Ramos (cell line): ENCODE data around the gene TRAPPC8.
"Not testable (repeated sequence)": the region's sequence is repeated elsewhere in the genome, so short reads cannot be mapped to it uniquely, and the experiment has no call there.

Source experiments
- in situ Hi-C: fragments of 300-500 bp; cut with MboI; formaldehyde crosslinking; loops from one replicate; pipeline ENCODE4 v1.14.3; 2022; ENCODE audit warnings: low sequenced_read_pairs; ENCODE audit not compliant: unreplicated experiment

TRAPPC8 gene

DNA sequence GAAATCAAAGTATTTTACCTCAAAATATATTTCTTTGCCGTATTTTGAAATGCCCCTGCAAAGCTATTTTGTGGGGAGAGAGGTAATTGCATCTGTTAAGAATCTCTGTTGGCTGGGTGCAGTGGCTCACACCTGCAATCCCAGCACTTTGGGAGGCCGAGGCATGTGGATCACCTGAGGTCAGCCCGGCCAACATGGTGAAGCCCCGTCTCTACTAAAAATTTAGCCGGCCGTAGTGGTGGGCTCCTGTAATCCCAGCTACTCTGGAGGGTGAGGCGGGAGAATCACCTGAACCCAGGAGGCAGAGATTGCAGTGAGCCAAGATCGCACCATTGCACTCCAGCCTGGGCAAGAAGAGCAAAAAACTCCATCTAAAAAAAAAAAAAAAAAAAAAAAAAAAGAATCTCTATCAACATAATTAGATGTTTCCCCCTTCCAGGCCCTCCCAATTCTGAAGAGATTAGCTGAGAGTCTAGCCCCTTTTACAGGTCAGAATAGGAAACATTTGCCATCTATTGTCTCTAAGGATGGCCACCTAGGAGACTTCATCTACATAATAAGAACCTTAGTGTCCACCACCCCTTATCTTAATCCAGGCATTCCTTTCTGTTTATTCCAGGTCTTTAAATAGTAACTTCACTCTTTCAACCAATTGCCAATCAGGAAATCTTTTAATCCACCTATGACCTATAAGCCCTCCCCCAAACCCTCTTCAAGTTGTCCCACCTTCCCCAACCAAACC is 3.5 kb upstream of the TRAPPC8 start:
- in situ Hi-C loops = no loop called here

DNA sequence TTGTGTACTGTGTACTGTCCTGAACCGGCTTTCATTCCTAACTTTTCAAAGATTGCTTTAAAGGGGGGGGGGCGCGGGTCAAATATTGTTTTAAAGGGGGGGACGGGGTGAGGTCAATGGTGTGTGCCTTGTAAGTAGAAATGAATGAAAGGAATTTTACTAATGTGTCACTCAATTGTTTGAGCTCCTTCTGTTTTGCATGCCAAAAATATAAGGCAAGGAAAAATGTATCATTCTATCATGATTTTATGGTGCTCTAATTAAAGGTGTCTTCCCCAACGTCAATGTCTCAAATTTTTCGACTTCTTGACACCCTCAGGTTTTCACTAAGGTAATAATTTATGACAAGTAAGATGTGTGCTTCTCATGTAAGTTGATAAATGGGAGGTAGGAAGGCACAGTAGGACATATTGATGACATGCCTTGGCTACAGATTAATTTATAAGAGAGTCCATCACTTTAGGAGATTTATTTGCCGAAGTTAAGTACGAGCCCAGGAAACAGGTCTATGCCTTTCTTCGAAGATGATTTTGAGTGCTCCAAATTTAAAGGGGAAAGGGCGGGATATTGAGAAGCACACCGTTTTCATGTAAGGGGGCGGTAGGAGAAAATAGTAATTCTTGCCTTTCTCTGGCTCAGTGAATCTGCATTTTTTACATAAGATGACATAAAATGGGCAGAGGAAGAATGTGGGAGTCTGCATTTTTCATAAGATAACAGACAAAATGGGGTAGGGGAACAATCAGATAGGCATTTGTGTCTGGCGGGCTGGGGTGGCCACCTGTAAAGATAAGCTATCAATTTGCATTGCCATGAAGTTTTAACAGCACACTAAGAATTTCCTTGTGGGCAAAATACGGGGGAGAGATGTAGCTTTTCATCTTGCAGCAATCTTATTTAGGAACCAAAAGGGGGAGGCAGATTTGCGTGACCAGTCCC is 1.2 kb upstream of the TRAPPC8 start:
- in situ Hi-C loops = no loop called here

DNA sequence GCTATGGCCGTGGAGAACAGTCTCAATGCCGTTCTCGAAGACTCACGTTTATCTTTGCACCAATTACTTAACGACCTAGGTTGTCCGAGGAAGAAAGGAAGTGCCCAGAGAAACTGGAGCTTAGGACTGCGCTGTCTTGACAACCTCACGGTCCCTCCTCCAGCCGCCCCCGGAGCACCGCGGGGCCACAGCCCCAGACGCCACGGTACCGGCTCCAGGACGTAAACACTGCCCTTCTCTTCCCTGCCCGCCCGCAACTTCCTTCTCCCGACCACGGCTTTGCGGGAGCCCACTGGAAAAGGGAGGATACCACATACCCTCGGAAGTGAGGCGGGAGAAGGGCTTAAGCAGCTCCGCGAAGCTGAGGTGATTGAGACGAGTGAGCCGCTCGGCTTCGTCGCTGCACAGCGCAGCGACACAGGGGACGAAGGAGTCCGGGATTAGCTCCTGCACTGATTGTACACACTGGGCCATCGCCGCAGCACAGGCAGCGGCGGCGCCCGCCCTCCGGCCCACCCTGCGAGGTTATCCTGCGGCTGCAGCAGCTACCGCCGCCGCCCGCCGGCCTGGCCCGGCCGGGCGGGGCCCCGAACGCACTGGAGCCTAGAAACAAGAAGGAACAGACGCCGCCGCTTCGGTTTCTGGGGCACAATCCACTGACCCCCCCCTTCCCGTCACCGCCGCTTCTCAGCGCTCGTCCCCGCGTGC is 483 bp downstream of the TRAPPC8 start:
- in situ Hi-C loops = no loop called here

DNA sequence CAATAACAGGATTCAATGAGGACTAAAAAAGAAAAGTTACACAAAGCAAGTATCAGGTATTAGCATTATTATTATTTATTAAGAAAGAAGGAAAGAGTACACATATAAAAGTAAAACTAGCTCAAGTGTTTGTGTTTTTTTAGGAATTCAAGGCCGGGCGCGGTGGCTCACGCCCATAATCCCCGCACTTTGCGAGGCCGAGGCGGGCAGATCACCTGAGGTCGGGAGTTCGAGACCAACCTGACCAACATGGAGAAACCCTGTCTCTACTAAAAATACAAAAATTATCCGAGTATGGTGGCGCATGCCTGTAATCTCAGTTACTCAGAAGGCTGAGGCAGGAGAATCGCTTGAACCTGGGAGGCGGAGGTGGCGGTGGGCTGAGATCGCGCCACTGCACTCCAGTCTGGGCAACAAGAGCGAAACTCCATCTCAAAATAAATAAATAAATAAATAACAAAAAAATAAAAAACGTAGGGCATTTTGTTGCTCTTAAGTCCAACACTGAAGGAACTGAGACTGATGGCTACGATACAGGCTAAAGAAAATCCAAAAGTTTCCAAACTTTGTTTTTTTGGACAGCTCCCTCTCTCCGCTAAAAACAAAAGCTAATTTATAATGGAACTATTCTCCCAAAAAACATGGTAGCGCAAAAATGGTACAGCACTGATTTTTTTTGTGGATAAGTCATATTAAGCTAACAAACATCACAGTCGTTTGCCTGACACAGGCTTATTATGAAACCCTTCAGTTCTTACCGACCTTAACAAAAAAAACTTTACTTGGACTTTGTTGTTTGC is 1.7 kb downstream of the TRAPPC8 start:
- in situ Hi-C loops = no loop called here

DNA sequence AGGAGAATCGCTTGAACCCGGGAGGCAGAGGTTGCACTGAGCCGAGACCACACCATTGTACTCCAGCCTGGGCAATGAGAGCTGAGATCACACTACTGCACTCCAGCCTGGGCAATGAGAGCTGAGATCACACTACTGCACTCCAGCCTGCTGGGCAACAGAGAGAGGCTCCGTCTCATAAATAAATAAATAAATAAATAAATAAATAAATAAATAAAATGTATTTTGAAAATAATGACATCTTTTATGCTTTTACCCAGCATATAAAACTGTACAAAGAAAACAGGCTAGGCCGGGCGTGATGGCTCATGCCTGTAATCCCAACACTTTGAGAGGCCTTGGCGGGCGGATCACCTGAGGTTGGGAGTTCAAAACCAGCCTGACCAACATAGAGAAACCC is 8.2 kb downstream of the TRAPPC8 start:
- in situ Hi-C loops = loop anchor here (10.0 kb wide), 1 partner anchor 160 kb away; the partner anchor contains the start of gene RNF138

DNA sequence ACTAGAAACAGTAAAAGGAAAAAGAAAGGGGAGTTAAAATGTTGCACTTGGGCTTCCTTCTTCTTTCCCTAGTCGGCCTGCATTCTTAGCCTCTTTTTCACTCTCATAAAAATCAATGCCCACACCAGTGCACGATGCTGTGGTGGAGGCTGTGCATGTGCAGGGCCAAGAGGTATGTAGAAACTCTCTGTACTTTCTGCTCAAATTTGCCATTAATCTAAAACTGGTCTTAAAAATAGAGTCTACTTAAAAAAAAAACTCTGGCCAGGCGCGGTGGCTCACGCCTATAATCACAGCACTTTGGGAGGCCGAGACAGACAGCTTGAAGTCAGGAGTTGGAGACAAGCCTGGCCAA is 11.1 kb downstream of the TRAPPC8 start:
- in situ Hi-C loops = loop anchor here (10.0 kb wide), 1 partner anchor 163 kb away; the partner anchor contains the start of gene RNF138

DNA sequence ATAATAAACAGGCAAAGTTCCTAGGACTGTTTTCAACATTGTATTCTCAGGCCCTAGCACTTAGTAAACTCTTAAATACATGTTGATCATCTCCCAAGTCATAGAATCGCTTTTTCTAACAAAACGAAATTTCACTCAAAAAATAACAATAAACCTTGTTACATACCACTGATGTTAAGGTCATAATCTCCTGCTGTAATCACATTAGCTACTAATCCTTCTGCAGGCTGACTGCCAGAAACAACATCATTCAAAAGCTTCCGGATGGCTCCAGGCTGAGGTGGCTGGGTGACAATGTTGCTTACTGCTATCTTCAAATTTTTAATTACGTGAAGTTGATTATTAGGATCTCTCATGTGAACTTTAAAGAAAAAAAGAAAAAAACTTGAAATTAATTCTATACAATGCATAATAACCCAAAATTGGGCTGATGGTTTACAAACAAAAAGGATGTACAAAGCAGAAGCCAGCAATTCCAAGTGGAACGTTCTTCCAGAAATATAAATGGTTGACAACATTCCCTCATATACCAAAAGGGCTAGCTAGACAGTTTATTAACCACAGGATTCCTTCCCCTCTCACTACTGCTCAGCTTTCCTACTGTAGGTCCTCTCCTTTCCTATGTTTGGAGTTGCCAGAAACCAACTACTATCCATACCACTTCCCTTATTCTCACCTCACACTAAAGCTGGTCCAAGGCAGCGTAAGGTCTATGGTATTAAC is 11.6 kb downstream of the TRAPPC8 start:
- in situ Hi-C loops = loop anchor here (10.0 kb wide), 1 partner anchor 163 kb away; the partner anchor contains the start of gene RNF138

DNA sequence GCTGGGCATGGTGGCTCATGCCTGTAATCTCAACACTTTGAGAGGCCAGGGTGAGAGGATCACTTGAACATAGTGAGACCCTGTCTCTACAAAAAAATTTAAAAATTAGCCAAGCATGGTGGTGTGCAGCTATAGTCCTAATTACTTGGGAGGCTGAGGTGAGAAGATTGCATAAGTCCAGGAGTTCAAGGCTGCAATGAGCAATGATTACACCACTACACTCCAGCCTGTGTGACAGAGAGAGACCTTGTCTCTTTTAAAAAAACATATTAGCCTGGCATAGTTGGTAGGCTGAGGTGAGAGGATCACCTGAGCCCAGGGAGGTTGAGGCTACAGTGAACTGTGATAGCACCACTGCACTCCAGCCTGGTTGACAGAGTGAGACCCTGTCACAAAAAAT is 13.7 kb downstream of the TRAPPC8 start:
- in situ Hi-C loops = no loop called here

DNA sequence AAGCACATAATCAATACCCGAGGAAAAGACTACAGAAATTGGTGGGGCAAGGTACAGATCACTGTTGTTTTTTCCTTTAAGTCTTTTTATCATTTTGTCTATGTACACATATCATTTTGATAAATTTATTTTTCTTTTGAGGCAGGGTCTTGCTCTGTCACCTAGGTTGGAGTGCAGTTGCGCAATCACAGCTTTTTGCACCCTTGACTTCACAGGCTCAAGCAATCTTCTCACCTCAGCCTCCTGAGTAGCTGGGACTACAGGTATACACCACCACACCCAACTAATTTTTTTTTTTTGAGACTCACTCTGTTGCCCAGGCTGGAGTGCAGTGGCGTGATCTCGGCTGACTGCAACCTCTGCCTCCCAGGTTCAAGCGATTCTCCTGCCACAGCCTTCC is 15.9 kb downstream of the TRAPPC8 start:
- in situ Hi-C loops = not testable (repeated sequence)

DNA sequence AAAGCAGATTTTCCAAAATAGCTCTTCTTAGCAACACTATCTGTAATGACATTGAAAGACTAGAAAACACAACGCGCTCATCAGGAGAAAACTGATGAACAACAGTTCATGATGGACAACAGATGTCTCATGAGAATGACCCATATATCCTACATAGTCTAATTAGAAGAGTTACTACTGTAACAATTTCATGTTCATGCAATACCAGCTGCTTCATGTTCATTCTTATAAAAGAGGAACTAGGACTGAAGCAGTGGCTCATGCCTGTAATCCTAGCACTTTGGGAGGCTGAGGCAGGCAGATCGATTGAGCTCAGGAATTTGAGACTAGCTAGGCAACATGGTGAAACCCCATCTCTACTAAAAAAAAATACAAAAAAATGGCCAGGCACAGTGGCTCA is 22.7 kb downstream of the TRAPPC8 start:
- in situ Hi-C loops = no loop called here

DNA sequence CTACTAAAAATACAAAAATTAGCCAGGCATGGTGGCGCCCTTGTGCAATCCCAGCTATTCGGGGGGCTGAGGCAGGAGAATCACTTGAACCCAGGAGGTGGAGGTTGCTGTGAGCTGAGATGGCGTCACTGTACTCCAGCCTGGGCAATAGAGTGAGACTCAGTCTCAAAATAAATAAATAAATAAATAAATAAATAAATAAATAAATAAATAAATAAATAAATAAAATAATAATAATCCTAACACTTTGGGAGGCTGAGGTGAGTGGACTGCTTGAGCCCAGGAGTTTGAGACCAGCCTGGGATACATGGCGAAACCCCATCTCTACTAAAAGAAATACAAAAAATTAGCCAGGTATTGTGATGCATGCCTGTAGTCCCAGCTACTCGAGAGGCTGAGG is 23.6 kb downstream of the TRAPPC8 start:
- in situ Hi-C loops = not testable (repeated sequence)

DNA sequence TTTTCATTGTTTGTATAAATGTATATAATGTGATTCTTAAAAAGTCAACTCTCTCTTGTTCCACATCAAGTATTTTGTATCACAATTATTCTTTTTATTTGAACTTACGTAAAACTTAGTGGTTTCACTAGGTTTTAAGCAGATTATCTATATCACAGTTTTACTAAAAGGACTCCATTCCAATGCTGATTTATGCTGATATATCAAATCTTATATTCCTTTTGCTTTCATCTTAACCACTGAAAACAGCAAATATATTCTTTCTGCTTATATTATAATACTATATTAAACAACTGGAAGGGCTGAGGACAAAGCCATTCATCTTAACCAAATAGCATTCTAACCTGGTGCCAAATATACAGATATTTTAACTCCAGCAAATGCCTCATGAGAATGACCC is 24.2 kb downstream of the TRAPPC8 start:
- in situ Hi-C loops = no loop called here

DNA sequence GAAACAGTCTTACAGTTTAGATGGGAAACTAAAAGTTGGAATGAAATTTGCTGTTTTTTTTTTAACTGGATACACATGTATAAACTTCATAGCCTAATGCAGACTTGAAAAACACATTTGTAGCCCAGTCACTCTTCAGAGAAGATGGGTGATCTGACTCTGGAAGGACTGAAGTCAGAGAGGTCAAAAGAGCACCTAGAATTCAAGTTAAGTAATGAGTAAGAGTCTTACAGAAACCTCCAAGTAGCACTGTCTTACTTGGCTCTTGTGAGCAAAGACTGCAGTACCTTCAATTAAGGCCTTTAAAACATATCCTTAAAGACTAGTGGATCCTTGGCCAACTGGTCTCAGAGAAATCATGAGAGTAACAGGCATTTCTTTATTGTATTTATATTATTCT is 41.9 kb downstream of the TRAPPC8 start:
- in situ Hi-C loops = no loop called here

DNA sequence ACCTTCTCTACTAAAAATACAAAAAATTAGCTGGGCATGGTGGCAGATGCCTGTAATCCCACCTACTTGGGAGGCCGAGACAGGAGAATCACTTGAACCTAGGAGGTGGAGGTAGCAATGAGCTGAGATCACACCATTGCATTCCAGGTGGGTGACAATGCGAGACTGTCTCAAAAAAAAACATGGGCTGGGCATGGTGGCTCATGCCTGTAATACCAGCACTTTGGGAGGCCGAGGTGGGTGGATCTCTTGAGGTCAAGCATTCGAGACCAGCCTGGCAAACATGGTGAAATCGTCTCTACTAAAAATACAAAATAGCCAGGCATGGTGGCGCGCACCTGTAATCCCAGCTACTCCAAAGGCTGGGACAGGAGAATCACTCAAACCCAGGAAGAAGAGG is 43.2 kb downstream of the TRAPPC8 start:
- in situ Hi-C loops = not testable (repeated sequence)

DNA sequence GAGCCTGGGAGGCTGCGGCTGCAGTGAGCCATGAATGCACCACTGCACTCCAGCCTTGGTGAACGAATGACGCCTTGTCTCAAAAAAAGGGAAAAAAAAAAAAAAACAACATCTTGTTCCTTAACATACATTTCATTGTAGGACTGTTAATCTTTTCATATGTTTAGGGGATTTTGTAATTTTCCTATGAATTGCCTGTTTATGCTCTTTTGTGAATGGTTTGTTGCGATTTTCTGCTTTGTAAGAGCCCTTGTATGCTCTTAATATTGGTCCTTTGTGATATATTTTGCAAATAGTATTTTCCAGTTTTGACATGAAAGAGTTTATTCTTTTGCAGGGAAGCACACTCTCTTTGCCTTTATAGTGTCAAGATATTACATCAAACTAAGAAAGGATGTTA is 50.0 kb downstream of the TRAPPC8 start:
- in situ Hi-C loops = no loop called here

DNA sequence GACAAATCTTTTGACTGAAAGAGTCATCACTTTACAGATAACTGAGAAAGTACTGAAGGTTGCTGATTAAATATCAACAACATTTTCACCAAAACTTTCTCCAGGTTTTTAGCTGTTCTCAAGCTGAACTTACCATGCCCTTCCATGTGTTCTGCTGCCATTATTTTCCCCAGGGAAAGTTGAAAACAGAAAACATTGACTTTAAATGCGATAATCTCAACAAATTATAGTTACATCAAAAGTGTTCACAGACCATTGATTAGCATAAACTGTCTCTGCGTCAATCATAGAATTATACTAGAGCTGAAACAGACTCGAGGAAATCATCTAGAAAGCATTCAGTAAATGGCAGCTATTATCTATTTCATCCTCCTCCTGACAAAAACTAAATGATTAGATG is 51.4 kb downstream of the TRAPPC8 start:
- in situ Hi-C loops = no loop called here

DNA sequence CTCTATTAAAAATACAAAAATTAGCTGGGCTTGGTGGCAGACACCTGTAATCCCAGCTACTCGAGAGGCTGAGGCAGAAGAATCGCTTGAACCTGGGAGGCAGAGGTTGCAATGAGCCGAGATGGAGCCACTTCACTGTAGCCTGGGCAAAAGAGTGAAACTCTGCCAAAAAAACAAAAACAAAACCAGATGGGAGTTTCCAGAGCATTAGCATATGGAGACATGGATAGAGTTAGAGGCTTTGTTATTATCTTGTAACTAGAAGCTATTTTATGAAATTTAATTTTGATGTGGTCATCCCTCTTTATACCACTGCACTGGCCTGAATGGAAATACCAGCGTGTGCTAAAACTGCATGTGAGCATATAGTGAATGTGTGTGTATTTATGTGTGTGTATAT is 58.9 kb downstream of the TRAPPC8 start:
- in situ Hi-C loops = no loop called here

DNA sequence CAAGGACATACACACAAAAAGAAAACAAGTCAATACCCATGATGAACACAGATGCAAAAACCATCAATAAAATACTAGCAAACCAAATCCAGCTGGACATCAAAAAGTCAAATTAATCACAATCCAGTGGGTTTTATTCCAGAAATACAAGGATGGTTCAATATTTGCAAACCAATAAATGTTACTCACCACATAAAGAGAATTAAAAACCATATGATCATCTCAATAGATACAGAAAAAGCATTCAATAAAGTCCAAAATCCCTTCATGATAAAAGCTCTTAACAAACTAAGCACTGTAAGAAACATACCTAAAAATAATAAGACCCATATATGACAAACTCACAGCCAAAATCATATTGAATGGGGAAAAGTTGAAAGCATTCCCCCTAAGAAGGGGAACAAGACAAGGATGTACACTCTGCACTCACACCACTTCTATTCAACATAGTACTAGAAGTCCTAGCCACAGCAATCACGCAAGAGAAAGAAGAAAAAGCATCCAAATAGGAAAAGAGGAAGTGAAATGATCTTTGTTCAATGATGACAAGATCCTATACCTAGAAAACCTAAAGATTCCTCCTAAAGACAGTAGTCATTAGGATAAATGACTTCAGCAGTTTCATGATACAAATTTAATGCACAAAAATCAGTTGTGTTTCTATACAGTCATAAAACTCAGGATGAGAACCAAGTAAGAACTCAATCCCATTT is 62.6 kb downstream of the TRAPPC8 start:
- in situ Hi-C loops = no loop called here

DNA sequence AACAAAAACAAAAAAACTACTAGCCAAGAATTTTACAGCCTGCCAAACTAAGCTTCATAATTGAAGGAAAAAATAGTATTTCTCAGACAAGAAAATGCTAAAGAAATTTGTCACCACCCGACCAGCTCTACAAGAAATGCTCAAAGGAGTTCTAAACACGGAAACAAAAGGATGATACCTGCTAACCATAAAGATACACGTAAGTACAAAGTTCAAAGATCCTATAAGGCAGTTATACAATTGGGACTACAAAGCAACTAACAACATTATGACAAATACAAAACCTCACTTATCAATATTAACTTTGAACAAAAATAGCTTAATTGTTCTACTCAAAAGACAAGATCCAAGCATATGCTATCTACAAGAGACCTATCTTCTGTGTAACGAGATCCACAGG is 64.6 kb downstream of the TRAPPC8 start:
- in situ Hi-C loops = no loop called here
